ENCODE data around the gene RCSD1. TPM values are rescaled to one million over a fixed set of nuclear protein-coding genes. Genes with fewer than 3 reads are reported as not detected.

Gene RCSD1
- total and polyA plus RNA-seq, 4 experiments from 2014 or later: 124 to 173 (median 146) TPM

DNA sequence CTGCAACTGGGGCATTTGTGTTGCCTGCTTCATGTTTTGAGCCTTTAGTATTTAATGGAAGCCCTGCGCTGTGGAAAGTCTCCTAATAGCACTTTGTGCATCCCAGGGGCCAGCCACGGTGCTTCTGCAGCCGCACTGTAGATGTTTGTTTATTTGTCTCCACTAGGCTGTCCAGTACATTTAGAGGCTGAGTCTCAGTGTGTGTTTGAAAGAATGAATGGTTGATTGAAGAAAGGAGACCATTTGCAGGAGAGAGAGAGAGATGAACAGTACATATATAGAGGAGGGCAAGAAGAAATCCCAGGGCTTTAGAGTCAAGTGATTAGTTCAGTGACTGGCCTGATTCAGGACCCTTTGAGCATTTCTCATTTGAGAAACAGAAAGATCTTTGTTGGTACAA, 125.6 kb downstream of the RCSD1 start:
- no peak overlapping the region for H3K27ac Mint-ChIP-seq
- Histone ChIP-seq H3K36me3 (ENCODE audit: insufficient read depth, low read length) (no peaks in the 10 kb centered on the region), H3K27ac (ENCODE audit: low read depth, low read length) (no peak overlapping the region), H3K4me1 (ENCODE audit: insufficient read depth, low read length) (no peaks in the 10 kb centered on the region), H3K4me3 (ENCODE audit: low read length in 2 of 2) (no peak overlapping the region), H3K9me3 (ENCODE audit: control insufficient read depth in 1 of 2, low read length in 2 of 2) (no peaks in the 10 kb centered on the region), H3K27me3 (ENCODE audit: insufficient read depth, low read length) (no peaks in the 10 kb centered on the region)
- no peaks in the 10 kb centered on the region for H3K27me3 Mint-ChIP-seq
- no peak for DNase-seq
- no peak overlapping the region for H3K4me3 Mint-ChIP-seq
- no peaks in the 10 kb centered on the region for H3K9me3 Mint-ChIP-seq
- H3K36me3 Mint-ChIP-seq: no peaks in the 10 kb centered on the region
- ChIA-PET POLR2A (ENCODE audit: partially characterized antibody) (interaction anchor here (0.6 kb wide), 1 partner anchor 435 kb away, joined by 3 read pairs; no protein-coding TSS in a partner anchor), CTCF (ENCODE audit: partially characterized antibody) (no interaction called here)
- peaks cover 0 to 8% (median 5%) of the 10 kb centered on the region in 4 donors for H3K4me1 Mint-ChIP-seq
- intact Hi-C loops (cut with micrococcal nuclease): no loop called here

Other genes with a start within 250 kb of the RCSD1 start
- gene CD247, start 111.7 kb upstream of the RCSD1 start, total RNA-seq: 100 to 1,000 TPM; 340 to 341 TPM
- gene CD247, start 111.7 kb upstream of the RCSD1 start, polyA plus RNA-seq: 100 to 1,000 TPM; 260 to 404 TPM
- gene CREG1, start 76.5 kb upstream of the RCSD1 start, total RNA-seq: 10 to 100 TPM; 21.0 to 21.7 TPM
- 10 to 100 TPM; 19.4 to 27.7 TPM for gene CREG1, start 76.5 kb upstream of the RCSD1 start, polyA plus RNA-seq
- 1 to 10 TPM; 5.4 to 7.2 TPM for gene MPZL1, start 91.8 kb downstream of the RCSD1 start, total RNA-seq
- 10 to 100 TPM in 1 of 2 donors, 1 to 10 TPM in 1; 8.6 to 15.8 TPM for gene MPZL1, start 91.8 kb downstream of the RCSD1 start, polyA plus RNA-seq

Measured in CD4-positive, alpha-beta memory T cell (primary cell).